Measurements from ENCODE around the gene PTPN12.
"Not testable (repeated sequence)": the region's sequence is repeated elsewhere in the genome, so short reads cannot be mapped to it uniquely, and the experiment has no call there.

Gene PTPN12

DNA sequence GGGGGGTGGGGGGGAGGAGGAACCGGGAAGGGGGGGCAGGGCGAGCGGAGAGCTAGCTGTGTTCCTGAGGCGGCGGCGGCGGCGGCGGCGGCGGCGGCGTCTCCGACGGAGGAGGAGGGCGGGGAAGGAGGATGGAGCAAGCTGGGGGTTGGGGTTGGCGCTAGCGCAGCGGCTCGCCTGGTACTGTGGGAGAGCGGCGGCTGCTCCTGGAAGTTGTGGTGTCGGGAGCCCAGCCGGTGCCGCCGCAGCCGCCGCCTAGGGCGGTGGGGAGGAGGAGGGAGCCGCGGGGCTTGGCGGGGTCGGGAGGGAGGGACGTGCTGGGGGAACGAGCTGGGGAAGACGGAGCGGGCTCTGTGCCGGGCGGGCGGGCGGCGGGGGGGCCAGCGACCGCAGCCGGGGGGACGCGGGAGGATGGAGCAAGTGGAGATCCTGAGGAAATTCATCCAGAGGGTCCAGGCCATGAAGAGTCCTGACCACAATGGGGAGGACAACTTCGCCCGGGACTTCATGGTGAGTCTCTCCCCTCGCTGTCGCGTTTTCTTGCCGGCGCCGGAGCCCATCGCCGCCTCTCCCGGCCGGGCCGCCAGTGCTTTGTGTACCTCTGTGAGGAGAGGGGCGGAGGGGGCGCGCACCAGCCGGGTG is at the start of gene PTPN12:
Gene PTPN12, plus strand, starts transcription at position 160 of the 642 bp plus-strand sequence. Its CDS starts 252 bp downstream, at position 412.
- DNase-seq (ENCODE audit: low read depth in 1 of 2, low spot score in 1 of 2): peak in 1 of 2 donors; percentile 29

DNA sequence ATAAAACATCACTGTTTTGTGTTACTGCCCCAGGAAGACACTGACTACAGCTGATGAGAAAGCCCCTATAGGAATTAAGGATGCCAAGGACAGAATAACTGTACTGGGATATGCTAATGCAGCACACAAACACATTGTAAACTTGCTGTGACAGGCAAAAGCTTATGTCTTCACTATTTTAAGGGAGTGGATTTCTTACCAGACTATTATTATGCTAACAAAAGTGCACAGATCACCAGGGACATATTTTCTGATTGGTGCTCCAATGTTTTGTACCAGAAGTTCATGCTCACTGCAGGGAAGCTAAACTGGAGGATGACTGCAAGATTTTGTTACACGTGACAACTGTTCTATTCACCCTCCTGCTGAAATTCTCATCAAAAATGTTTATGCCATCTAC is 48.1 kb upstream of the PTPN12 start:
- DNase-seq (ENCODE audit: low read depth in 1 of 2, low spot score in 1 of 2): no peak

DNA sequence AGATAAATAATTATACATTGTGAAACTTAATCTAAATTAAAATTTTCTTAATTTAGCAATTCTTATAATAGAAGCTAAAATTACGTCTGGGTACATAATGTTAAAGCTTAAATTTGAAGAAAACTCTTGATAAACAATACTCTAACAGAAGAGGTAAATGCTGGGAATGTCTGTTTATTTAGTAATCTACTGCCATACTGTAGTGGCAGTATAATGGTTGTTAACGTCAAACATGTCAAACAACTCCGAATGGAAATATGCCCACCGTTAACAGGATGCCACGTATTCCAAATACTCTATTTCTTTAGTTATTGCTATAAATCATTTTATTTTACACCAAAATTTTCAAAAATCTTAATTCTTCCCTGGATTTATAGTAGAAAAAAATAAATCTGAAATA is 40.0 kb upstream of the PTPN12 start:
- no peak for DNase-seq (ENCODE audit: low read depth in 1 of 2, low spot score in 1 of 2)

DNA sequence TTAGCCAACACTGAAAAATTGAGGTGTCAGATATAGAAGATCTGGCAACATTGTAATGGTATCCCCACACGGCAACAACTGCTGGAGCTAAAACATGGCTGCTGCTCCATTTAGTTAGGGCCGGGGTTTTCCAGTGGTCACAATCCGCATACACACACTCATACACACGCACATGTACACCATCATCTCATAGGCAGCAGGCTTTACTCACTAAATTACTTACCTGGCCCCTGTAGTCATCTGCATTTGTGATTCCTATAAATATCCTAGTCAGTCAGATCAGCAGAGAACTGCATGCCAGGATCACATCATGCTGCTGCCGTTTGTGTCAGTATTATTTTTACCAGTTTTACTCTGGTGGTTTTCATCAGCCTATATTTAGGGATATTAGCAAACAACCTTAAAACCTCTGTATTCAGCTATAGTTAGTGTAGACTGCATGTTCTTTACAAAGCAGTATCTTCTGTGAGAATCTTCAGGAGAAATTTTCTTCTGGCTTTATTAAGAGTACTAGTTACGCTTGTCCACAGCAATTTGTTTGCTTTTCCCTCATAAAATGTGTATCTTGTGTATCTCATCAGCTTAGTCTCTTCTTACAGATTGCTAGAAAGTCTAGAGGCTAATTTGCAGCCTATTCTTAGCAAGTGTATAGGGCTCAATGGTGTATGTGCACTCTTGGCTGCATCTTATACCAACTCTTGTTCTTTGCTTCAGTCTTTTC is 38.3 kb upstream of the PTPN12 start:
- DNase-seq (ENCODE audit: low read depth in 1 of 2, low spot score in 1 of 2): no peak

DNA sequence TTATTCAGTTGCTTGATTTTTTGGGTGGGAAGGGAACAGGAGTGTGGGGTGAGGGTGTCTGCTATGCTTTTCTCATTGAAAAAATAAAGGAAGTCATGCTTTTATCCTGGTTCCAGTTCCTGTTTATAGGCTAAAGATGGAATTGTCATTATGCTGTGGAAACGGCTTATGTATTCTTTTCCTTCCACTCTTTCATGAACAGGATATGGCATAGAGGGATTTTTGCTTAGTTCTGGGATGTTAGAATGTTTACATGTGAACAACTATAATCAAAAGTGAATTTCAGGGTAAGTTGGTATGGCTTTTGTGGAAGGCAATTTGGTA is 35.9 kb upstream of the PTPN12 start:
- no peak for DNase-seq (ENCODE audit: low read depth in 1 of 2, low spot score in 1 of 2)

DNA sequence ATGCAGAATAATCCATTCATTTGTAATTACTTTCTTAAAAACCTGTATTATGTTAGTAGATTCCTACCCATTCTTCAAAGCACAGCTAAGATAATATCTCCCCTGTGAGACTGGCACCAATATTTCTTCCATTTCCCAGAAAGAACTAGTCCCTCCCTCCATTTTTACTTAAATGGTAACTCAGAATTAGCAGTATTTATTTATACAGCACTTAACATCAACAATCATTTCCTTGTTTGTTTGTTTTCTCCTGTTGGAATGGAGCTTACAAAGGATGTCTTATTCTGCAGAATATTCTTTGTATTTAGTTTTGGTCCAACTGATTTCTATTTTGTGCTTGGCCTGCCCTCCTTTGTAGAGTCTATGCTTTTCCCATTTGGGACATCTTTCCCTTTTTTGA is 32.1 kb upstream of the PTPN12 start:
- no peak for DNase-seq (ENCODE audit: low read depth in 1 of 2, low spot score in 1 of 2)

DNA sequence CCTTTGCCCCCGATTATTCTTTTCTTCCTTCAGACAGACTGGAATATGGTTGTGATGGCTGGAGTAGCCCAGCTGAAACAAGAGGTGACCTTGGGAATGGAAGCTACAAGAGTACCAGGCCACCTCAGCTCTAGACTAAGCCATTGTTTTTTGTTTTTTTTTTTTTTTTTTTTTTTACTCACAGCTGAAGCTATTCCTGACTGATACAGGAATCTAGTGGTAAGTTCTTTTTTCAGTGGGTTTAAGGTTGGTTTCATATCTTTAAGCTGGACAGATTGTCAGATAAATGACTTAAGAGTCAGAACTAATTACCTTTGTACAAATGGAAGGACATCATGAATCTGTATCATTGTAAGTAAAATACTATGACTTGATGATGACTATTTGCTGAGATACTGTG is 30.2 kb upstream of the PTPN12 start:
- DNase-seq (ENCODE audit: low read depth in 1 of 2, low spot score in 1 of 2): no peak

DNA sequence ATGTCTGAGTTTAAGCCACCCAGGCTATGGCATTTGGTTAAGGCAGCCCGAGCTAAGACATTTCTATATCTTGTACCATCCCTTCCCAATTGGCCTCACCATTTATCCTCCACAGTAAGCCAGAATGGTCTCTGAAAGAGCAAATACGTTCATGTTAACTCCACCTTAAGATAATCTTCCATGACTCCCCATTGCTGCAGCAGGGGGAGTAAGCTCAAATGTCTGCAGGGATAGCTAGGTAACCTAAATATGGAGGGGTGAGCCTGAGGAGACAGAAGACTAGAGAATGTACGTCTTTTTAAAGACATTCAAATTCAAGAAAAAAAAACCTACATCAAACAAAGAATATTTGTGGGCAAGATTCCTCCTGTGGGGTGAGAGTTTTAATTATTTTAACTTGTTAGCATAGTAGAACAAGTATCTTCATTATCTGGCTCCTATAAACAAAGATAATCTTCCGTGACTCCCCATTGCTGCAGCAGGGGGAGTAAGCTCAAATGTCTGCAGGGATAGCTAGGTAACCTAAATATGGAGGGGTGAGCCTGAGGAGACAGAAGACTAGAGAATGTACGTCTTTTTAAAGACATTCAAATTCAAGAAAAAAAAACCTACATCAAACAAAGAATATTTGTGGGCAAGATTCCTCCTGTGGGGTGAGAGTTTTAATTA is 24.0 kb upstream of the PTPN12 start:
- DNase-seq (ENCODE audit: low read depth in 1 of 2, low spot score in 1 of 2): not testable (repeated sequence)

DNA sequence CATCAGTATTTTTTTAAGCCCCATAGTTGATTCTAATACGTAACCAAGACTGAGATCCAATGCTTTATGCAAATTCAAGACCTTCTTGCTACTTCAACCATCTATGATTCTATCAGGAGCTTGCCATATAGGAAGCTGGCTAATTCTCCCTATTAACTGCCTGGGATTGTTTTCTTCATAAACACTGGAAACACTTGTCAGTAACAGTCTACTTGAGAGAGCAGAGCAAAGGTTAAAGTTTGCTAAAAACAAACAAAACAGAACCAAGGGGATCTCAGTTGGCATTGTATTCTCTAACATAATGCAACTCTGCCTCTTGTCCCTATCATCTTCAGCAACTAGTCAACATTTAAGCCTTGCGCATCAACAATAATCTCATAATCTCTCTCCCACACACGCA is 21.0 kb upstream of the PTPN12 start:
- DNase-seq (ENCODE audit: low read depth in 1 of 2, low spot score in 1 of 2): no peak

DNA sequence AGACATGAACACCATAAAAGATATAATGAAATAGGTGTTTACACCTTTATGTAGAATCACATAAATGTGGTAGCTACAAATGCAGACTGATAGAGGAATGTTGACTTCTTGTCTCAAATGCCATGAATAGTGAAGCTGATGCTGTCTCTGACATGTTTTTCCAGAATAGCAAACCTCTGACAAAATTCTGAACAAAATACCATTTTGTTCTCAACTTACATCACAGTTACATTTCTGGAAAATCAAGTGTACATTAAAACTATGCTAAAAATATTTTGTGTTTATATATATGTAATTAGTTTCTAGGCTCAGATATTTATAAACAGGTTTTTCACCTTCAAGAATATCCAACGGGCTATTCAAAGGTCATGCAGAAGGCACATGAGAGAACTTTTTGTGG is 16.8 kb upstream of the PTPN12 start:
- no peak for DNase-seq (ENCODE audit: low read depth in 1 of 2, low spot score in 1 of 2)

DNA sequence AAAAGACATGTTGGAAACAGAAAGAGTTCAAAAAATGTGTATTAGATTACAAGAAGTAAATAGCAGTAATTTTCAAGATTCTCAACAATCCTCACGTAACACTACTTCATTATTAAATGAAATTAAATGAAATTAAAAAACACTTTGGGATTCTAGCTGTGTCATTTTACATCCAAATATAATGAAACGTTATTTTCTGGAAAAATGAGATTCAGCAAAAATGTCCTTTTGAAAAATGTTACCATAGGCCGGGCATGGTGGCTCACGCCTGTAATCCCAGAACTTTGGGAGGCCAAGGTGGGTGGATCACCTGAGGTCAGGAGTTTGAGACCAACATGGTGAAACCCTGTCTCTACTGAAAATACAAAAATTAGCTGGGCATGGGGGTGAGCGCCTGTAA is 15.6 kb upstream of the PTPN12 start:
- not testable (repeated sequence) for DNase-seq (ENCODE audit: low read depth in 1 of 2, low spot score in 1 of 2)

DNA sequence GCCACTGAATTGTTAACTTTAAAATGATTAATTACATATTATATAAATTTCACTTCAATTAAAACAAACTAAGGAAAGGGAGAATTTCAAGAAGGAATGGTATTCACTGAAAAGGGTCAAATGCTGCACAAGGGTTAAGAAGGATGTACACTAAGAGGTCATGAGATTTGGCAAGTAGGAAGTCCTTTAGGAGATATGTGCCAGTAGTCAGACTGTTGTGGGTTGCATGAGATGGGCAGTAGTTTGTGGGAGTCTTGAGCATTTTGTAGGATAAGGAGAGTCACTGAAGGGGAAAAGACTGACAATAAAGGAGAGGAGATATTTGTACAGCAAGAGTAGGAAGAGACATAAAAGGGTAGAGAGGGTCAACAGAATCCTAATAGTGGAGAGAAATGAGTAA is 12.4 kb upstream of the PTPN12 start:
- no peak for DNase-seq (ENCODE audit: low read depth in 1 of 2, low spot score in 1 of 2)

DNA sequence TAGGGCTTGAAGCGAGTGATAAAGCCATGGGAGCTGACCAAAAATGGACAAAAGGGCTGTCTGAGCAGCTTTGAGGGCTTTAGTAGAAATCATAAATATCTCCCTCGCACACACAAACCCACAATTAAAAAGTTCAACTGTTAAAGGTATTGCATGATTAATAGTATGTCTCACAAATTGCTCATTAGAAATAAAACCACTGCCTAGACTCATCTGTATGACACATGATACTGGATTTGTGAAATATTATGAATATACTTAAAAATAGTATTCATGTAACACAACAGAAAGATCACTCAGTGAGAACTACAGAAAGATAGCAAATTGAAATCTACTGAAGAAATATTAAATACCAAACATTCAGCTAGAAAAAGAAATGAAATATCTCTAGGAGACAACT is 11.9 kb upstream of the PTPN12 start:
- DNase-seq (ENCODE audit: low read depth in 1 of 2, low spot score in 1 of 2): no peak

DNA sequence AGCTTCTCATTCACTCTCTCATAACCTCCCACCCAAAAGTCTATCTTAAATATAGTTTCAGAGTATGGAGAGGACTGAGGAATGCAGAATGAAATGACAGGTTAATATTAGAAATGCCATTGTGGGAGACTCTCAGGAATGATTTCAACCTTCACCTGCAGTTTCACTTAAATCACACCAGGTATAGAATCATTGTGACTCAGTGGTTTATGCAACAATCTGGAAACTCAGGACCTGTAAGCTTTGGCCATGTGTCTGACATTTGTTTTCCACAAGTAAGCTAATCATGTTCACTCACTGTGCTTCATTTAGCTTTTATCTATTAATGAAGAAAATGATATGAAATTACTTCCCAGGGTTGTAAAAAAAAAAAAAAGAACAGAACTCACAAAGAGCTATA is 8.7 kb upstream of the PTPN12 start:
- no peak for DNase-seq (ENCODE audit: low read depth in 1 of 2, low spot score in 1 of 2)

DNA sequence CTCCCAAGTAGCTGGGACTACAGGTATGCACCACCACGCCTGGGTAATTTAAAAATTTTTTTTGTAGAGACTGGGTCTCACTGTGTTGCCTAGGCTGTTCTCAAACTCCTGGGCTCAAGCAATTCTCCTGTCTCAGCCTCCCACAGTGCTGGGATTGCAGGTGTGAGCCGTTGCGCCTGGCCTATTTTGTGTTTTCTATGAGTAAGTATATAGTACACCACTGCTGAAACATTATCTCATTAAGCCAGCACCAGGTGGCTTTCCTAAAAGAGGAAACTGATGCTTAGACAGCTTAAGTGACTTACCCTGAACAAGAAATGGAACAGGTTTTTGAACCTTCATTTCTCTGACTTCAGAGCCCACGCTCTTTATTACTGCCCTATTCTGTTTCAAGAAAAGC is 7.8 kb upstream of the PTPN12 start:
- DNase-seq (ENCODE audit: low read depth in 1 of 2, low spot score in 1 of 2): no peak

DNA sequence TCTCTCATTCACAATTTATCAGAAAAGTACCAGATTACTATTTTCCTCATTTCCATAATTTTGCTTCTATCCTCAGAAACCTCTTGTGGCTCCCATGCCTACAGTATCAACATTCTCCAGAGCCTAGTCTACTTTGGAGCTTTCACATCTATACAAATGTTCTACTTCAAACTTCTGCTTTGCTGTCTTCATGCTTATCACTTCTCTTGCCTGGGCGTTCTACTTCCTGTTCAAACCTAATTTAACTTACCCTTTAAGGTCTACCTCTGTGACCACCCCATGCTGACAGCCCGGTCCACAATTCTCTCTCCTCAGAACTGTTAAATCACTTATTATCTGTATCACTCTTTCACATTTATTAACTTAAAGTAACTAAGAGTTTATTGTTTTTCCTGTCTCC is 6.1 kb upstream of the PTPN12 start:
- DNase-seq (ENCODE audit: low read depth in 1 of 2, low spot score in 1 of 2): no peak

DNA sequence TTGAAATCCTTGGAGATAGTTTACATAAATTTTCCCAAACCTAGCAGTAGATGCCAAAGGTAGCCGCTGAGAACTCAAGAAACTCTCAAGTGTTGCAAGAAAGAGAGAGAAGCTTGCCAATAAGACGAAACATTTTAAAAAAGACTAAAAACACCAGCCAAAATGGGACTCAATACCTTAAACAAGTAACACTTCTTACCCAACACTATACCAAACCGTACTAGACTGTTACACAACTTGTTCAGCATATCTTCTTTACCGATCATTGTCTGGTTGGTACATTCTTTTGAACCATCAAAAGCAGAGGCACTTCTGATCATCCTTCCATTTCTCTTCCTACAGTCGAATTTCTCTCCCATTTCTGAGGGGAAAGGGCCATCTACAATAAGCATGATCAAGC is 4.8 kb upstream of the PTPN12 start:
- no peak for DNase-seq (ENCODE audit: low read depth in 1 of 2, low spot score in 1 of 2)

DNA sequence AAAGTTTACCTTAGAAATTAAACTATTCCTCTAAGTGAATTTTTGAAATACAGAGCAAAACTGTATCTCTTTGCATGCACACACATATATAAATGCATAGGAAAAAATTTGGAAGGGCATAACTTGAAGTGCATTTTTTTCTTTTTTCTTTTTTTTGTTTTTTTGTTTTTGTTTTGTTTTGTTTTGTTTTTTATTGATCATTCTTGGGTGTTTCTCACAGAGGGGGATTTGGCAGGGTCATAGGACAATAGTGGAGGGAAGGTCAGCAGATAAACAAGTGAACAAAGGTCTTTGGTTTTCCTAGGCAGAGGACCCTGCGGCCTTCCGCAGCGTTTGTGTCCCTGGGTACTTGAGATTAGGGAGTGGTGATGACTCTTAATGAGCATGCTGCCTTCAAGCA is 4.4 kb upstream of the PTPN12 start:
- not testable (repeated sequence) for DNase-seq (ENCODE audit: low read depth in 1 of 2, low spot score in 1 of 2)

DNA sequence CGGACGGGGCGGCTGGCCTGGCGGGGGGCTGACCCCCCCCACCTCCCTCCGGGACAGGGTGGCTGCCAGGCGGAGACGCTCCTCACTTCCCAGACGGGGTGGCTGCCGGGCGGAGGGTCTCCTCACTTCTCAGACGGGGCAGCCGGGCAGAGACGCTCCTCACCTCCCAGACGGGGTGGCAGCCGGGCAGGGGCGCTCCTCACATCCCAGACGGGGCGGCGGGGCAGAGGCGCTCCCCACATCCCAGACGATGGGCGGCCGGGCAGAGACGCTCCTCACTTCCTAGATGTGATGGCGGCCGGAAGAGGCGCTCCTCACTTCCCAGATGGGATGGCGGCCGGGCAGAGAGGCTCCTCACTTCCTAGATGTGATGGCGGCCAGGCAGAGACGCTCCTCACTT is 3.0 kb upstream of the PTPN12 start:
- not testable (repeated sequence) for DNase-seq (ENCODE audit: low read depth in 1 of 2, low spot score in 1 of 2)

DNA sequence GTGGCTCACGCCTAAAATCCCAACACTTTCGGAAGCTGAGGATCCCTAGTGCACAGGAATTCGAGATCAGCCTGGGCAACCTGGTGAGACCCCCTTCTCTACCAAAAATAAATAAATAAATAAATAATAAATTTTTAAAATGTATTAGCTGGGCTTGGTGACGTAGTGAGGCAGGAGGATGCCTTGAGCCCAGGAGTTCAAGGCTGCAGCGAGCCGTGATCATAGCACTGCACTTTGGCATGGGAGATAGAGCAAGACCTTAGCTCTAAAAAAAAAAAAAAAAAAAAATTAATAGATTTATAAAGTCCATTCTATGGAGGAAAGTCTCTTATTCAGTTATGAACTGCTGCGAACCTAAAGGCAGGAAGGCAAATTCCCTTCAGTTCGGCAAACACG is 1.1 kb upstream of the PTPN12 start:
- DNase-seq (ENCODE audit: low read depth in 1 of 2, low spot score in 1 of 2): no peak

DNA sequence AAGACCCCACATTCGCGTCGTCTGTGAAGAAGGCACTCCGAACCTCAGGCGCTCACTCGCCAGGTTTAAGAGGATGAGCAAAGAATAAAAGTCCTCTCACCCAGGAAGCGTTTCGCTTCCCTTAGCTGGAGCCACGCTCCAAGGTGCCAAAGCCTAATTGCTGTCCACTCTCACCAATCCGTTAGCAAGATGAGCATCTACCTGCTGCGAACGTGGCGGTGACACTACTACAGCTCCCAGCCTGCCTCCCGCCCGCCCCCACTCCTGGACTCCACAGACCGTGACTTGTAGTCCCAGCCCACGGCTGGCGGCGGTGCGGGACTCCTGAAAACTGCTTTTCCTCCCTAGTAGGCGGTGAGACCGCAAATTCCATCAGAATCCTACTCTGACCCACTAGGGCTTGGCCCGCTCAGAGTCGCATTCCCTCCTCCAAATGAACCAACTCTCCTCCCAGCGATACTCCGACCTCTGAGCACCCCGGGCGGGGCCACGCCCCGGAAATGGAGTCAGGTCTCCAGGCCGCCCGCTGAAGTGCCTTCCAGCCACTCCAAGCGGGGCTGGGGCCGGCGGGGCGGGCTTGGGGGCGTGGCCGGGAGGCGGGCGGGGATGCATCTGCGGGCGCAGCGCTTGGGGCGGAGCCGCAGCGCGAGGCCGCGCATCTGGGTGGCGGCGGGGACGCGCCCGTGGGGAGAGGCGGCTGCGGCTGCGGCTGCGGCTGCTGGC is 521 bp upstream of the PTPN12 start:
- DNase-seq (ENCODE audit: low read depth in 1 of 2, low spot score in 1 of 2): peak; percentile 90 to 99

DNA sequence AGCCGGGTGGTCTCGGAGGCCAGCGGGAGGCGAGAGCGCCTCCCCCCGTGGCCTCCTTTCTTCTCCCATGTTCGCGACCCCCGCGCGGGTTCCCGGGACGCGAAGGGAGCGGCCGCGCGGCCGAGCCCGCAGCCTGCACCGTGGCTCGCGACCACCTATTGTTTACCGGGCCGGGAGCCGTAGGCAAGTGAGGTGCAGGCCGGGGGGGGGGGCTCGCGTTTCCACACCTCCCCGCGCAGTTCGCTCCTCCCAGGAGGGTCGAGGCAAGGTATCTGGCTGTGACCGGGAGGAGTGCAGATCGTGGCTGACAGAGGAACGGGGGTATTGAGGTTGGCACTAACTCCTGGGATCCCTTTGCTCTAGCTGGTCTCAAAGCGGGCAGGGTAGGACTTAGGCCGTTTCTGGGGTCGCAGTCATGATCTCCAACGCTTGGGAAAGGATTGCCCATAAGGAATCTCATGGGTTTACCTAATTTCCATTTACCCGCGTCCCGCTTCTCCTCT is 734 bp downstream of the PTPN12 start:
- peak in 1 of 2 donors; percentile 13 for DNase-seq (ENCODE audit: low read depth in 1 of 2, low spot score in 1 of 2)
